ENCODE data around the gene MGAT4C.

Gene MGAT4C

DNA sequence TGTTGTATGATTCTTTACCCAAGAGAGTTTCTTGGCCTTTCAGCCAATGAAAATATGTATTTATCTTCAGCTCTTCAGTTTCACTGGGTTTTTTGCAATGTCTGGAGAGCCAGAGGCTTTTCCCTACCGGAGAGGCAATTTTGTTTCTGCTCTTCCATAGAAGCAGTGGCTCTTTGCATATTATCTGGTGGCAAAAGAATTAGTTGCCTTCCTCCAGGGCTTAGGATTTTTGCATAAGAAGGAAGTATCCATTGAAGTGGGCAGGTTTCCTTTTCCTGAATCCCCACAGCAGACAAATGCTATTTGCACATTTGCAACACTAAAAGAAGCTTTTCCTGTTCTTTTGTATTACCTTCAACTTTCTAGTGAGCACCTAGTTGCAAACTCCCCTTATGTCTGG, 306.9 kb downstream of the MGAT4C start:
- no peak overlapping the region for H3K4me3 ChIP-seq (ENCODE audit: low read depth, low read length)
- TF ChIP-seq, protein P1, sequence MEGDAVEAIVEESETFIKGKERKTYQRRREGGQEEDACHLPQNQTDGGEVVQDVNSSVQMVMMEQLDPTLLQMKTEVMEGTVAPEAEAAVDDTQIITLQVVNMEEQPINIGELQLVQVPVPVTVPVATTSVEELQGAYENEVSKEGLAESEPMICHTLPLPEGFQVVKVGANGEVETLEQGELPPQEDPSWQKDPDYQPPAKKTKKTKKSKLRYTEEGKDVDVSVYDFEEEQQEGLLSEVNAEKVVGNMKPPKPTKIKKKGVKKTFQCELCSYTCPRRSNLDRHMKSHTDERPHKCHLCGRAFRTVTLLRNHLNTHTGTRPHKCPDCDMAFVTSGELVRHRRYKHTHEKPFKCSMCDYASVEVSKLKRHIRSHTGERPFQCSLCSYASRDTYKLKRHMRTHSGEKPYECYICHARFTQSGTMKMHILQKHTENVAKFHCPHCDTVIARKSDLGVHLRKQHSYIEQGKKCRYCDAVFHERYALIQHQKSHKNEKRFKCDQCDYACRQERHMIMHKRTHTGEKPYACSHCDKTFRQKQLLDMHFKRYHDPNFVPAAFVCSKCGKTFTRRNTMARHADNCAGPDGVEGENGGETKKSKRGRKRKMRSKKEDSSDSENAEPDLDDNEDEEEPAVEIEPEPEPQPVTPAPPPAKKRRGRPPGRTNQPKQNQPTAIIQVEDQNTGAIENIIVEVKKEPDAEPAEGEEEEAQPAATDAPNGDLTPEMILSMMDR (IDR thresholded peaks at IDR 0.05; ENCODE audit: borderline replicate concordance, insufficient read depth, low read depth, low read length) = no peak

DNA sequence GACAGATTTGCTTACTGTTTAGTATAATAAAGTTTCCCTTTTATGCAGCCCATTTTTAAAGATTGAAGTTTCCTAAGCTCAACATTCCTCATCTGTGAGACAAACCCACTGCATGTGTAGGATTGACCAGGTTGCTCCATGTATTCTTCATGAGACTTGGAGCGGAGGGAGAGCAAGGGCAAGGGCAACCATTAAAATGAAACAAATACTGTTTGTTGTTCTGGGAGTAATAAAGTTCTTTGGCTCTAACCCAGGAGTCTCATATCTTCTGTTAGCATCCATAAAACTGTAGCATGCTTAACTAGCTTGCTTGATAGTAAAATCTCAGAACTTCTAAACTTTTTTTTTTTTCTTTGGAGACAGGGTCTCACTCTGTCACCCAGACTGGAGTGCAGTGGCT, 307.9 kb downstream of the MGAT4C start:
- TF ChIP-seq, protein P1 (IDR thresholded peaks at IDR 0.05; ENCODE audit: borderline replicate concordance, insufficient read depth, low read depth, low read length) = no peak

DNA sequence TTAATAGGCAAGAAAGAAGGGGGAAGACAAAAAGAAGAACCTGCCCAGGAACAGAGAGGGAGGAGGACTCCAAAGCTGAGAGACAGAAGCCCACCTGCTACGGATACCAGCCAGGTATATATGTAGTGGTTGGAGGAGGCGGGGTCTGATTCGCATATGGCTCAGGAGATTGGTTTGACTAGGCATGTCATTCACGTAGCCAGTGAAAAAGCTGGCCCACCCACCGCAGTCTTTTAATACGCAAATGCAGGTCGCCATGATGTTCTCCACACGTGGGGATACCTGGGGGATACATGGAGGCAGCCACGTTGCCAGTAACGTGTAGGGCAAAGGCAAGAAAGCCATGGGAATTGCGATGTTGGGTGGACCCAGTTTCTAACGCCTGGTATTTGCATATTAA, 308.9 kb downstream of the MGAT4C start:
- TF ChIP-seq, protein P1 (IDR thresholded peaks at IDR 0.05; ENCODE audit: borderline replicate concordance, insufficient read depth, low read depth, low read length) = no peak
- no peak overlapping the region for H3K4me3 ChIP-seq (ENCODE audit: low read depth, low read length)

More for the DNA sequence above, 307.9 kb downstream of the MGAT4C start:
- H3K4me3 ChIP-seq (ENCODE audit: low read depth, low read length) = no peak overlapping the region

DNA sequence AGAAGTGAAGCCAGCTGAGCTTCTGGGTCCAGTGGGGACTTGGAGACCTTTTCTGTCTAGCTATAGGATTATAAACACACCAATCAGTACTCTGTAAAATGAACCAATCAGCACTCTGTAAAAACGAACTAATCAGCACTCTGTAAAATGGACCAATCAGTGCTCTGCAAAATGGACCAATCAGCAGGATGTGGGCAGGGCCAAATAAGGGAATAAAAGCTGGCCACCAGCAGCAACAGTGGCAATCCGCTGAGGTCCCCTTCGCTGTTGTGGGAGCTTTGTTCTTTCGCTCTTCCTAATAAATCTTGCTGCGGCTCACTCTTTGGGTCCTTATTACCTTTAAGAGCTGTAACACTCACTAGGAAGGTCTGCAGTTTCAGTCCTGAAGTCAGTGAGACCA, 309.8 kb downstream of the MGAT4C start:
- no peak overlapping the region for H3K4me3 ChIP-seq (ENCODE audit: low read depth, low read length)
- TF ChIP-seq, protein P1 (IDR thresholded peaks at IDR 0.05; ENCODE audit: borderline replicate concordance, insufficient read depth, low read depth, low read length) = no peak

DNA sequence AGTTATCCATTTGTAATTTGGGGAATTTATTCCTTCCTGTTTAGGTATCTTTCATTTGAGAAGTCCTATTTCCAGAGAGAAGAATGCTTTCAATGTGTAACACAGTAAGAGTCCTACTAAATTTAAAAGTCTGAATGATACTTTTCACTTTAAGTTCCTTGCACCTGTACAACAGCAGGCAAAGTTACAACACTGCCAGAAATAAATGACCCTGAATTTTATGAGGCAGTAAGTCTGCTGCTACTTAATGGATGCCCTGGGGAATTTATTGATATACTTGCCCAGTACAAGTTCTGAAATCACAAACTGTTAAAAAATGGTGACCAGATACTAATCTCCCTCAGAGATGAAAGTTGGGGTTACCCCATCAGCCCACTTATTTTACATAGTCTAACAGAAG, 329.0 kb downstream of the MGAT4C start:
- H3K4me3 ChIP-seq (ENCODE audit: low read depth, low read length) = no peak overlapping the region
- TF ChIP-seq, protein P1 (IDR thresholded peaks at IDR 0.05; ENCODE audit: borderline replicate concordance, insufficient read depth, low read depth, low read length) = no peak

DNA sequence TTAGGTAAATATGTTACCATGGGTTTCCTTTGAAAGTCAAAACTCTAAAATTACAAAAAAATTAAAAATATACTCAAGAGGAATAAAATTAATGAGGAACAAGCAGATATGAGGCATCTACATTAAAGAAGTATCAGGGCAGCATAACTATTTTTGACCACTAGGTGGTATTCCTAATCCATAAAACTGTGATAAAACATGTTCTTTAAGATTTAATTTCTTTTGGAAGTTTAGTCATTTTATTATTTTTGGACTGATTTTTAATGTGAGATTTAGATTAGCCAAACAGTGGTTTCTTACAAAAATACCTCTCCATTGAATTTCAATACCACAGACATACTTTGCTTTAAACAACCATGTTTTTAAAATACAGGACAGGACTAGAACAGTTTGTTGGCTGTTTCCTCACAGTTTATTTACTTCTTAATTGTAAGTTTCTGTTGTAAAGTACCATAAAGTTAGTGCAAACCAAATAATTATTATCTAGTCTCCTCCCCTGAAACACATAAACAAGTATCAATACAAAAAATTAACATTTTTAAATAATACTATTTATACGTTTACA, 332.3 kb downstream of the MGAT4C start:
- H3K4me3 ChIP-seq (ENCODE audit: low read depth, low read length) = no peak overlapping the region
- TF ChIP-seq, protein P1 (IDR thresholded peaks at IDR 0.05; ENCODE audit: borderline replicate concordance, insufficient read depth, low read depth, low read length) = peak; percentile 19; the same call in 1 of the 2 replicates

DNA sequence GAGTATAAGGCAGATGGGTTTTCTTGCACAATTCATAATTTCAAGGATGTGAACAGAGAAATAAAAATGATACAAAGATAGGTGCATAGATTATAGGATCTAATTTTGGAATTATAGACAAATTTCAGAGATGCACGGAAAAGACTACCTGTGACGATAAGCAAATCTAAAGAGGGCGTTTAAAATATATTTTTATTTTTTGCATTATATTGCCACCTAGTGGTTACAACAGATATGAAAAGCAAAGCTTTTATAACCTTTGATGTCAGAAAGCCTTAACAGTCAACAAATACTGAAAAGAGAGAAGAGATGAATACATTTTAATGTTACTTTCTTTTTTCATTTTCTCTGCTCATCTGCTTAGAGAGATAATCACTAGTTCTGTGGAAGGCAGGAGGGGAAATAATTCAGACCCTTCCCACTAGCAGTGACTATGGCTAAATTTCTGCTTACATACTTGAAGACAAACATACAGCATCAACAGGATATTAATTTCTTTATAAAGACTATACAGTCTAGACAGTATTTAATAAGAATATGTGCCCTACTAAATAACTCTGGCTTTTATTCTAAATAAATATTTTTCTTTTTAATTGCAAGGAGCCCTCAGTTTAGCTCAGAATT, 335.8 kb downstream of the MGAT4C start:
- TF ChIP-seq, protein P1 (IDR thresholded peaks at IDR 0.05; ENCODE audit: borderline replicate concordance, insufficient read depth, low read depth, low read length) = no peak
- no peak overlapping the region for H3K4me3 ChIP-seq (ENCODE audit: low read depth, low read length)
